Measurements from ENCODE around the gene RAB3IL1.

RAB3IL1 gene

DNA sequence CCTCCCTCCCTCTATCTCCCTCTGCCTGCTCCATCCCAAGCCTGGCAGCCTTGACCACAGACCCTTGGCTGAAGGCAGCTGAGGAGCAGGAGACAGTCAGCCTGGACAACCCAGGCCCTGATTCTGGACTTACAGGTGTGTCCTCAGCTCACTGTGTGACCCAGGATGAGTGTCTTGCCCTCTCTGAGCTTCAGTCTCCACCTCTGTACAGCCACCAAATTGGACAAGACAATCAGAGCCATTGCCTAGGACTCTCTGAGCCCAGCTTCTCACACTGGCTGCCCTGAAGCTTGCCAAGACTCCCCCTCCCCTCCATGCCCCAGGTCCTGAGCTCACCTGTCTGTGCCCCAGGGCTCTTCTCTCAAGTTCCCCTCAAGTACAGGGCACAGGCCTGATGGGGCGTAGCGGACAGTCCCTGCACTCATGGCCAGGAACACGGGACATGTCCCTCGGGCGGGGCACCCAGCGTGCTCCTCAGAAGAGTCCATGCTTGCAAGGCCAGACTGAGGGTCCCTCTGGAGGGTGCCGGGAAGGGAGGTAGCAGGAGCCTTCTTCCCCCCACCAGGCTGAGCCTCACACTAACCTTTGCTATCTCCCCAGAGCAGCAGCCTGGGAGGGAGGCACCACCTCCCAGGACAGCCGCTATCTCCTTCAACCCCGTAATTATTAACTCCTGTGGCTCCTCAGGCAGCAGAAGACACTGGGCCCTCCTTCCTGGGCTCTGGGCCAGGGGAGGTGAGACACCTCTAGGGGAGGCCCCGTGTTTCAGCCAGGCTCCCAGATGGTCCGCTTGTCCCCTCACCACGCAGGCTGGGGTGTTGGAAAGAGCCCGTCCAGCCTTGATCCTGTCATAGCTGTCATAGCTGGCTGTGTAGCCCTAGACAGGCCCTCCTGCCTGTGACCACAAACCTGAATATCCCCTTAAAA lies 2.6 kb upstream of the RAB3IL1 start:
- no peak for TF ChIP-seq CTCF (IDR thresholded peaks at IDR 0.05; ENCODE audit: low read length, missing control alignments)
- H3K4me3 ChIP-seq (replicated peaks; ENCODE audit: low read depth, low read length) = no peak overlapping the region
- DNase-seq (ENCODE audit: low read depth) = no peak

GRCh38 chr11:61918938-61919704 lies 1.8 kb upstream of the RAB3IL1 start:
- H3K4me3 ChIP-seq (replicated peaks; ENCODE audit: low read depth, low read length) = no peak overlapping the region
- peak; percentile 42 for DNase-seq (ENCODE audit: low read depth)
- no peak for TF ChIP-seq CTCF (IDR thresholded peaks at IDR 0.05; ENCODE audit: low read length, missing control alignments)

DNA sequence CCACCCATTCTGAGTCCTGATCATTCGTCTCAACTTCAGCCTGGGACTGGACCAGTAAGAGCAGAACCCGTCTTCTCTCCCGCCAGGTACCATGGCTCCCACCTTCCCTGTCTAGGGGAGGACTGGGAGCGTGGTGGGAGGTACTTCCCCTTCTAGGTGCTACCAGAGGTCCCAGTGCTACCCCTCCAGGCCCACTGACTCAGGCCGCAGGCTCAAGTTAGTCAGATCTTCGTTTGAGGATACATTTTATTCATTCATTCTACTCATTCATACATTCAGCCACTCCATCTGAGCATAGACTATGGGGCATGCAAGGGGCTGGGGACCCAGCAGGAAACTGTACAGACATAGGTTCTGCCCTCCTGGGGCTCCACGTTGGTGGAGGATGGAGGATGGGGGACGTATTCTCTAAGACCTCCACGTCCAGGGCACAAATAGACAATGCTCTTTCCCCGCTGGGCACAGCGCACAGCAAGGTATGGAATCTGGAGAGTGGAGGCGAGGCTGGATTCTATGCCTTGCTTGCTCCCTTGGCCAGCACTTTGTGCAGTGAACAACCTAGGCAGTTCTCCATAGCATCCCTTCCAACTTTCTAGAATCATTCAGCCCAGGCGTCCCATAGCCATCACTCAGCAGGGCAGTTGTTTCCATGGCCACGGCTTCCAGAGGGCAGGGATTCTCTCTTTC lies 1.0 kb upstream of the RAB3IL1 start:
- TF ChIP-seq CTCF (IDR thresholded peaks at IDR 0.05; ENCODE audit: low read length, missing control alignments) = no peak
- H3K4me3 ChIP-seq (replicated peaks; ENCODE audit: low read depth, low read length) = no peak overlapping the region
- no peak for DNase-seq (ENCODE audit: low read depth)

DNA sequence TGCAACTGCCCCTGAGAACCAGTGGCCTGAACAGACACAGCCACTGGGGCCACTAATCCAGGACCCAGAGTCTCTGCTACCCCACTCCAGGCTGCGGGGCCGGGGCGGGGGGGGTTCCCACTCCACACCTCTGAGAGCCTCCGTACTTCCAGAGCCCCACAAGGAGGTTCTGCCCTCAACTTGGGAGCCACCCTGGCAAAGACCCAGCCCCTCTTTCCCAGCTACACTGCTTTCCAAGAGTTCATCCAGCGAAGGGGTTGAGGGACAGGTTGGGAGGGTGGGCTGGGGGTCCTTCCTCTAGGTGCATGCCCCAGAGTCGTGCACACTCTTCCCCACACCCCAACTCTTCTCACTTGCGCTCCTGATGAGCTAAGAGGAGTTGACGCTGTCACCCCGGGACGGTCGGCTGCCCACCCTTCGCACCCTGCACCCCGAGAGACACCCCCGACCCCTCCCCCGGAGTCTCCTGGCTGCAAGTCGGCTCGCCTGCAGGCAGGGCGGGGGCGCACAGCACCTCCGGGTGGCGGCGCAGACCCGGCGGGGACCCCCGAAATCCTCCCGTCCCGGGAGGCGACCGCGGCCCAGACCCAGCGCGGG lies 531 bp downstream of the RAB3IL1 start:
- H3K4me3 ChIP-seq (replicated peaks; ENCODE audit: low read depth, low read length) = peak overlapping the region; percentile 64
- no peak for TF ChIP-seq CTCF (IDR thresholded peaks at IDR 0.05; ENCODE audit: low read length, missing control alignments)
- DNase-seq (ENCODE audit: low read depth) = no peak

- no peak for TF ChIP-seq CTCF (IDR thresholded peaks at IDR 0.05; ENCODE audit: low read length, missing control alignments)
- H3K4me3 ChIP-seq (replicated peaks; ENCODE audit: low read depth, low read length) = no peak overlapping the region
- no peak for DNase-seq (ENCODE audit: low read depth)
Measured at GRCh38 chr11:61914471-61915171, 2.7 kb downstream of the RAB3IL1 start.

Data from fibroblast of pulmonary artery (primary cell).